ENCODE data around the gene BBOF1. TPM values are rescaled to one million over a fixed set of nuclear protein-coding genes. Genes with fewer than 3 reads are reported as not detected.

The BBOF1 gene
- total and polyA plus RNA-seq, 8 donors: 1.8 to 13.0 (median 4.0) TPM; not detected in 2

DNA sequence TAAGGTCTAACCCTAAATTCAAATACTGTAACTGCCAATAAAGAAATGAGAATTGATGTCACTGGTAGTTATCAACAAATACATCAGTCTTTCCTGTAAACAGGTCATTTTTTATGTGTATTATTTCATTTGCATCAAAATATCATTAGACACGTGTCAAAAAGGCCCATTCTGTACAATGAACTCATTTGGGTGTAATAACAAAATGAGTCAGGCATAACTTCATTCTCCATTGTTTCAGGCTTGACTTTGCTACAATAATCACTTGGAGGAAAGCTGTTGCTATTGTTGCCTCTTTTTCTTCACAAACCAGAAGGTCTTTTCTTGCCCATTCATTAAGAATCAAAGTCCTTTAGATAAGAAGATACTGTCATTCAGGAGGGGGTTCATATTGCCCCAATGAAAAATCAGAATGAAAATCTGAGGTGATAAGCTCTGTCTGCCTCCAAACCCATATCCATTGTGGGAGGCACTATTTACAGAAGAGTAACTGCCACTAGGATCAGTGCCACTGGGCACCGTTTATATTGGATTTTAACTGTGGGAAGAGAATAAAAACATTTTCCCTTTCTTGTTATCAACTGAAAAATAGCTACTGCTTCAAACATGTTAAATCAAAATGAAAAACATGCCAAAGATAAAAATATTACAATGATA lies 10.2 kb upstream of the BBOF1 start:
- no peaks in the 10 kb centered on the region for H3K9me3 ChIP-seq
- 55 to 73% (median 67%) methylated on average over 2 of the region's 2 CpGs for WGBS, 5 donors
- intact Hi-C loops (cut with DNase I; ENCODE audit: low total_unique reads): no loop called here
- H3K36me3 ChIP-seq: peaks cover 0 to 68% (median 61%) of the 10 kb centered on the region in 4 donors
- no peak overlapping the region for H3K4me3 ChIP-seq
- no peak for TF ChIP-seq EP300 (IDR thresholded peaks at IDR 0.05)
- no peak for TF ChIP-seq POLR2A (IDR thresholded peaks at IDR 0.05)
- TF ChIP-seq POLR2AphosphoS5 (IDR thresholded peaks at IDR 0.05): no peak
- TF ChIP-seq, protein P1, sequence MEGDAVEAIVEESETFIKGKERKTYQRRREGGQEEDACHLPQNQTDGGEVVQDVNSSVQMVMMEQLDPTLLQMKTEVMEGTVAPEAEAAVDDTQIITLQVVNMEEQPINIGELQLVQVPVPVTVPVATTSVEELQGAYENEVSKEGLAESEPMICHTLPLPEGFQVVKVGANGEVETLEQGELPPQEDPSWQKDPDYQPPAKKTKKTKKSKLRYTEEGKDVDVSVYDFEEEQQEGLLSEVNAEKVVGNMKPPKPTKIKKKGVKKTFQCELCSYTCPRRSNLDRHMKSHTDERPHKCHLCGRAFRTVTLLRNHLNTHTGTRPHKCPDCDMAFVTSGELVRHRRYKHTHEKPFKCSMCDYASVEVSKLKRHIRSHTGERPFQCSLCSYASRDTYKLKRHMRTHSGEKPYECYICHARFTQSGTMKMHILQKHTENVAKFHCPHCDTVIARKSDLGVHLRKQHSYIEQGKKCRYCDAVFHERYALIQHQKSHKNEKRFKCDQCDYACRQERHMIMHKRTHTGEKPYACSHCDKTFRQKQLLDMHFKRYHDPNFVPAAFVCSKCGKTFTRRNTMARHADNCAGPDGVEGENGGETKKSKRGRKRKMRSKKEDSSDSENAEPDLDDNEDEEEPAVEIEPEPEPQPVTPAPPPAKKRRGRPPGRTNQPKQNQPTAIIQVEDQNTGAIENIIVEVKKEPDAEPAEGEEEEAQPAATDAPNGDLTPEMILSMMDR (IDR thresholded peaks at IDR 0.05): no peak
- no peak overlapping the region for H3K27ac ChIP-seq
- no peaks in the 10 kb centered on the region for H3K27me3 ChIP-seq
- H3K4me1 ChIP-seq: peaks cover 0 to under 1% (median 0%) of the 10 kb centered on the region in 4 donors
- DNase-seq: no peak

DNA sequence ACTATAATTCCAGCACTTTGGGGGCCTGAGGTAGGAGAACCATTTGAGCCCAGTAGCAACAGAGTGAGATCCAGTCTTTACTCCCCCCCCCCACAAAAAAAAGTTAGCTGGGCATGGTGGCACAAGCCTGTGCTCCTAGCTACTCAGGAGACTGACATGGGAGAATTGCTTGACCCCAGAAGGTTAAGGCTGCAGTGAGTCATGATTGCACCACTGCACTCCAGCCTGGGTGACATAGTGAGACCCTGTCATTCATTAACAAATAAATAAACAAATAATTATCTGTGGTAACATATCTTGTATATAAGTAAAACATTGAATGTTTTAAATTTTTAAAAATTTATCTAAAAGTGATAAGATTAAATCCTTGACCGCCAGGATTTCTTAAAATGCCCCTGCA lies 4.8 kb upstream of the BBOF1 start:
- TF ChIP-seq POLR2A (IDR thresholded peaks at IDR 0.05) (no peak), POLR2AphosphoS5 (IDR thresholded peaks at IDR 0.05) (no peak), EP300 (IDR thresholded peaks at IDR 0.05) (no peak)
- TF ChIP-seq, protein P1 (IDR thresholded peaks at IDR 0.05): no peak
- Histone ChIP-seq H3K27me3 (no peaks in the 10 kb centered on the region), H3K27ac (no peak overlapping the region), H3K36me3 (peaks cover 0 to 33% (median 27%) of the 10 kb centered on the region in 4 donors), H3K4me3 (no peak overlapping the region), H3K9me3 (no peaks in the 10 kb centered on the region), H3K4me1 (peaks cover 0 to 13% (median 9%) of the 10 kb centered on the region in 4 donors)
- intact Hi-C loops (cut with DNase I; ENCODE audit: low total_unique reads): no loop called here
- DNase-seq: peak in 1 of 2 donors; percentile 38
- WGBS, 5 donors: 42 to 61% (median 54%) methylated on average over 1 of the region's 1 CpG

DNA sequence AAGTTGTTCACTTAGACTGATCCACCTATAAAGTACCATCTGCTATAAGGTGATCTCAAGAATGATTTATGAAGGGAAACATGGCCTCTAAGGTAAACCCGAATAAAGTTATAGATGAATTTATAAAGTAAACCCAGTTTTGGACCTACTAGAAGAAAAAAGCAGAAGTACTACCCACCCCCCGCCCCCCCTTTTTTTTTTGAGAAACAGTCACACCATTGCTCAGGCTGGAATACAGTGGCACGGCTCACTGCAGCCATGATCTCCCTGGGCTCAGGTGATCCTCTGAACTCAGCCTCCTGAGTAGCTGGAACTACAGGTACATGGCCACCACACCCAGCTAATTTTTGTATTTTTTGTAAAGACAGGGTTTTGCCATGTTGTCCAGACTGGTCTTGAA lies 4.0 kb upstream of the BBOF1 start:
- intact Hi-C loops (cut with DNase I; ENCODE audit: low total_unique reads): no loop called here
- no peak overlapping the region for H3K27ac ChIP-seq

DNA sequence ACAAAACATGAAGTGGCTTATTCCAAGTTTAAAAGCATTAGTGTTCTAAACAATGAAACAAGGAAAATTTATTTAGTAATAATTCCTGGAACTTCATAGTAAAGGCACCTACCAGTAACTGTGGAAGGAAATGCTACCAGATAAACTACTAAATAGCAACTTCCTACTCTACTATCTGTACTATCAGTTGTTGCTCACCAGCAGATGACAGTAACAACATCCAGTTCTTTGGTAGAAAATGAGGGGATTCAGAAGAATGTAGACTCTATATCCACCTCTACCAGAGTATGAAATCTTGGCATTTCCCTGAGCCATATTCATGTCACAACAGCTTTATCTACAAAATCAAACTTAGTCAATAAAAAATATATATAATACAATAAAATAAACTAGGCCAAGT lies 3.2 kb upstream of the BBOF1 start:
- no peak for DNase-seq
- intact Hi-C loops (cut with DNase I; ENCODE audit: low total_unique reads): no loop called here
- peak overlapping the region in 1 of 5 donors; percentile 10 for H3K27ac ChIP-seq
- H3K9me3 ChIP-seq: no peaks in the 10 kb centered on the region
- H3K4me1 ChIP-seq: peaks cover 6 to 23% (median 21%) of the 10 kb centered on the region in 4 donors
- H3K4me3 ChIP-seq: no peak overlapping the region
- H3K36me3 ChIP-seq: peaks cover 0 to 16% (median 11%) of the 10 kb centered on the region in 4 donors
- TF ChIP-seq, protein P1 (IDR thresholded peaks at IDR 0.05): no peak
- TF ChIP-seq POLR2AphosphoS5 (IDR thresholded peaks at IDR 0.05): no peak
- no peak for TF ChIP-seq POLR2A (IDR thresholded peaks at IDR 0.05)
- no peak for TF ChIP-seq EP300 (IDR thresholded peaks at IDR 0.05)
- H3K27me3 ChIP-seq: no peaks in the 10 kb centered on the region

More for the DNA sequence above, 4.0 kb upstream of the BBOF1 start:
- H3K4me1 ChIP-seq: peaks cover 6 to 20% (median 17%) of the 10 kb centered on the region in 4 donors
- peaks cover 0 to 24% (median 18%) of the 10 kb centered on the region in 4 donors for H3K36me3 ChIP-seq
- 58 to 90% (median 86%) methylated on average over 3 of the region's 3 CpGs for WGBS, 5 donors
- H3K27me3 ChIP-seq: no peaks in the 10 kb centered on the region
- TF ChIP-seq POLR2A (IDR thresholded peaks at IDR 0.05) (no peak), EP300 (IDR thresholded peaks at IDR 0.05) (no peak), POLR2AphosphoS5 (IDR thresholded peaks at IDR 0.05) (no peak)
- TF ChIP-seq, protein P1 (IDR thresholded peaks at IDR 0.05): no peak
- H3K4me3 ChIP-seq: no peak overlapping the region
- no peaks in the 10 kb centered on the region for H3K9me3 ChIP-seq
- DNase-seq: no peak

All from stomach (tissue), 9 donors.